ENCODE measurements around the gene HNRNPDL. TPM values are rescaled to one million over a fixed set of nuclear protein-coding genes. Genes with fewer than 3 reads are reported as not detected.
A peak's percentile ranks its signal among the peaks of the same experiment; 100 is the strongest.

Gene HNRNPDL
- polyA plus RNA-seq, 1 donor from 2014 or later: 1,146 TPM

- Histone ChIP-seq H3K4me2 (ENCODE audit: low read length) (no peak overlapping the region), H3K79me2 (replicated peaks; ENCODE audit: insufficient read depth, low read length) (peaks cover 68% of the 10 kb centered on the region), H3K27me3 (ENCODE audit: insufficient read depth, low read depth, low read length) (no peaks in the 10 kb centered on the region), H3K9ac (ENCODE audit: low read length) (no peak overlapping the region), H3F3A (ENCODE audit: insufficient read depth, low read length, poor library complexity, severe bottlenecking) (no peaks in the 10 kb centered on the region), H3K4me3 (ENCODE audit: low read length) (no peak overlapping the region), H3K9me2 (ENCODE audit: insufficient read depth, low read length) (no peaks in the 10 kb centered on the region), H3K36me3 (ENCODE audit: insufficient read depth, low read length) (no peaks in the 10 kb centered on the region), H3K9me3 (ENCODE audit: low read length) (no peaks in the 10 kb centered on the region), H4K20me1 (ENCODE audit: insufficient read depth) (no peaks in the 10 kb centered on the region), H3K27ac (ENCODE audit: low read length) (no peak overlapping the region), H2AFZ (ENCODE audit: low read depth, low read length) (no peak overlapping the region)
- no peak for TF ChIP-seq RAD21 (conservative IDR thresholded peaks at IDR 0.05)
- TF ChIP-seq, protein P1, sequence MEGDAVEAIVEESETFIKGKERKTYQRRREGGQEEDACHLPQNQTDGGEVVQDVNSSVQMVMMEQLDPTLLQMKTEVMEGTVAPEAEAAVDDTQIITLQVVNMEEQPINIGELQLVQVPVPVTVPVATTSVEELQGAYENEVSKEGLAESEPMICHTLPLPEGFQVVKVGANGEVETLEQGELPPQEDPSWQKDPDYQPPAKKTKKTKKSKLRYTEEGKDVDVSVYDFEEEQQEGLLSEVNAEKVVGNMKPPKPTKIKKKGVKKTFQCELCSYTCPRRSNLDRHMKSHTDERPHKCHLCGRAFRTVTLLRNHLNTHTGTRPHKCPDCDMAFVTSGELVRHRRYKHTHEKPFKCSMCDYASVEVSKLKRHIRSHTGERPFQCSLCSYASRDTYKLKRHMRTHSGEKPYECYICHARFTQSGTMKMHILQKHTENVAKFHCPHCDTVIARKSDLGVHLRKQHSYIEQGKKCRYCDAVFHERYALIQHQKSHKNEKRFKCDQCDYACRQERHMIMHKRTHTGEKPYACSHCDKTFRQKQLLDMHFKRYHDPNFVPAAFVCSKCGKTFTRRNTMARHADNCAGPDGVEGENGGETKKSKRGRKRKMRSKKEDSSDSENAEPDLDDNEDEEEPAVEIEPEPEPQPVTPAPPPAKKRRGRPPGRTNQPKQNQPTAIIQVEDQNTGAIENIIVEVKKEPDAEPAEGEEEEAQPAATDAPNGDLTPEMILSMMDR (IDR thresholded peaks at IDR 0.05; ENCODE audit: poor library complexity, severe bottlenecking): no peak
- TF ChIP-seq TAF1 (IDR thresholded peaks at IDR 0.05; ENCODE audit: low read depth): no peak
- TF ChIP-seq EZH2 (IDR thresholded peaks at IDR 0.05; ENCODE audit: borderline replicate concordance, insufficient read depth, low read length, poor library complexity, severe bottlenecking): no peak
- no peak for TF ChIP-seq SMC3 (conservative IDR thresholded peaks at IDR 0.05; ENCODE audit: poor library complexity)
- TF ChIP-seq MXI1 (conservative IDR thresholded peaks at IDR 0.05; ENCODE audit: poor library complexity, severe bottlenecking): no peak
- TF ChIP-seq, protein P2, sequence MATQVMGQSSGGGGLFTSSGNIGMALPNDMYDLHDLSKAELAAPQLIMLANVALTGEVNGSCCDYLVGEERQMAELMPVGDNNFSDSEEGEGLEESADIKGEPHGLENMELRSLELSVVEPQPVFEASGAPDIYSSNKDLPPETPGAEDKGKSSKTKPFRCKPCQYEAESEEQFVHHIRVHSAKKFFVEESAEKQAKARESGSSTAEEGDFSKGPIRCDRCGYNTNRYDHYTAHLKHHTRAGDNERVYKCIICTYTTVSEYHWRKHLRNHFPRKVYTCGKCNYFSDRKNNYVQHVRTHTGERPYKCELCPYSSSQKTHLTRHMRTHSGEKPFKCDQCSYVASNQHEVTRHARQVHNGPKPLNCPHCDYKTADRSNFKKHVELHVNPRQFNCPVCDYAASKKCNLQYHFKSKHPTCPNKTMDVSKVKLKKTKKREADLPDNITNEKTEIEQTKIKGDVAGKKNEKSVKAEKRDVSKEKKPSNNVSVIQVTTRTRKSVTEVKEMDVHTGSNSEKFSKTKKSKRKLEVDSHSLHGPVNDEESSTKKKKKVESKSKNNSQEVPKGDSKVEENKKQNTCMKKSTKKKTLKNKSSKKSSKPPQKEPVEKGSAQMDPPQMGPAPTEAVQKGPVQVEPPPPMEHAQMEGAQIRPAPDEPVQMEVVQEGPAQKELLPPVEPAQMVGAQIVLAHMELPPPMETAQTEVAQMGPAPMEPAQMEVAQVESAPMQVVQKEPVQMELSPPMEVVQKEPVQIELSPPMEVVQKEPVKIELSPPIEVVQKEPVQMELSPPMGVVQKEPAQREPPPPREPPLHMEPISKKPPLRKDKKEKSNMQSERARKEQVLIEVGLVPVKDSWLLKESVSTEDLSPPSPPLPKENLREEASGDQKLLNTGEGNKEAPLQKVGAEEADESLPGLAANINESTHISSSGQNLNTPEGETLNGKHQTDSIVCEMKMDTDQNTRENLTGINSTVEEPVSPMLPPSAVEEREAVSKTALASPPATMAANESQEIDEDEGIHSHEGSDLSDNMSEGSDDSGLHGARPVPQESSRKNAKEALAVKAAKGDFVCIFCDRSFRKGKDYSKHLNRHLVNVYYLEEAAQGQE (IDR thresholded peaks at IDR 0.05; ENCODE audit: borderline replicate concordance): no peak
- no peak for TF ChIP-seq EP300 (conservative IDR thresholded peaks at IDR 0.05; ENCODE audit: poor library complexity, severe bottlenecking)
- TF ChIP-seq POLR2AphosphoS5 (IDR thresholded peaks at IDR 0.05): no peak
Measured at GRCh38 chr4:82434949-82435348, 4.7 kb upstream of the HNRNPDL start.

GRCh38 chr4:82433791-82434190 is 3.5 kb upstream of the HNRNPDL start:
- Histone ChIP-seq H3K4me3 (ENCODE audit: low read length) (peak overlapping the region; percentile 32), H3F3A (ENCODE audit: insufficient read depth, low read length, poor library complexity, severe bottlenecking) (no peaks in the 10 kb centered on the region)

More at GRCh38 chr4:82433791-82434190, 3.5 kb upstream of the HNRNPDL start:
- H4K20me1 ChIP-seq (ENCODE audit: insufficient read depth): no peaks in the 10 kb centered on the region
- no peak overlapping the region for H3K9ac ChIP-seq (ENCODE audit: low read length)
- TF ChIP-seq POLR2AphosphoS5 (IDR thresholded peaks at IDR 0.05) (no peak), TAF1 (IDR thresholded peaks at IDR 0.05; ENCODE audit: low read depth) (no peak), MXI1 (conservative IDR thresholded peaks at IDR 0.05; ENCODE audit: poor library complexity, severe bottlenecking) (no peak), RAD21 (conservative IDR thresholded peaks at IDR 0.05) (no peak), SMC3 (conservative IDR thresholded peaks at IDR 0.05; ENCODE audit: poor library complexity) (no peak), EP300 (conservative IDR thresholded peaks at IDR 0.05; ENCODE audit: poor library complexity, severe bottlenecking) (no peak), EZH2 (IDR thresholded peaks at IDR 0.05; ENCODE audit: borderline replicate concordance, insufficient read depth, low read length, poor library complexity, severe bottlenecking) (no peak)
- TF ChIP-seq, protein P2 (IDR thresholded peaks at IDR 0.05; ENCODE audit: borderline replicate concordance): no peak
- TF ChIP-seq, protein P1 (IDR thresholded peaks at IDR 0.05; ENCODE audit: poor library complexity, severe bottlenecking): no peak
- peaks cover 57% of the 10 kb centered on the region for H3K79me2 ChIP-seq (replicated peaks; ENCODE audit: insufficient read depth, low read length)
- H3K4me2 ChIP-seq (ENCODE audit: low read length): no peak overlapping the region
- no peaks in the 10 kb centered on the region for H3K9me2 ChIP-seq (ENCODE audit: insufficient read depth, low read length)
- no peaks in the 10 kb centered on the region for H3K9me3 ChIP-seq (ENCODE audit: low read length)
- H3K36me3 ChIP-seq (ENCODE audit: insufficient read depth, low read length): no peaks in the 10 kb centered on the region
- no peak overlapping the region for H2AFZ ChIP-seq (ENCODE audit: low read depth, low read length)
- no peaks in the 10 kb centered on the region for H3K27me3 ChIP-seq (ENCODE audit: insufficient read depth, low read depth, low read length)
- no peak overlapping the region for H3K27ac ChIP-seq (ENCODE audit: low read length)

Data from neural cell (in vitro differentiated cells).